GM21381 (cell line): Measurements from ENCODE around the gene ITIH4.

ENCODE experiments used
- ATAC-seq: cut with Tn5 transposase; IDR thresholded peaks from one replicate; pipeline ENCODE4 v1.9.1; 2021; ENCODE audit warnings: mild to moderate bottlenecking, moderate library complexity; ENCODE audit not compliant: unreplicated experiment

The ITIH4 gene

GRCh38 chr3:52773361-52774065, 57.0 kb downstream of the ITIH4 start:
- no peak for ATAC-seq

- ATAC-seq = no peak
Measured at GRCh38 chr3:52771702-52772101, 58.8 kb downstream of the ITIH4 start.

- ATAC-seq = no peak
Measured at GRCh38 chr3:52771334-52771681, 59.2 kb downstream of the ITIH4 start.

- peak; percentile 97 for ATAC-seq
Measured at GRCh38 chr3:52770496-52771333, 59.8 kb downstream of the ITIH4 start, which contains the start of gene NEK4. NEK4 (minus strand) TSS chr3:52770940; CDS start chr3:52770746, 194 bp downstream.

- no peak for ATAC-seq
Measured at GRCh38 chr3:52769786-52770455, 60.6 kb downstream of the ITIH4 start.

GRCh38 chr3:52763466-52763865, 67.0 kb downstream of the ITIH4 start:
- ATAC-seq = no peak
